Measurements from ENCODE around the gene NR1D1.
"Not testable (repeated sequence)": the region's sequence is repeated elsewhere in the genome, so short reads cannot be mapped to it uniquely, and the experiment has no call there.

The NR1D1 gene

GRCh38 chr17:40100419-40100668 is at the start of gene NR1D1:
TSS of gene NR1D1 (minus strand) at chr17:40100589. CDS start at chr17:40100094, 495 bp downstream.
- no peak for TF ChIP-seq CTCF (IDR thresholded peaks at IDR 0.05; ENCODE audit: extremely low read depth, insufficient read depth, missing control alignments)
- DNase-seq (ENCODE audit: low spot score): no peak
- in situ Hi-C loops (cut with MboI; ENCODE audit: low pct_unique_long_range_greater_than_20kb, low sequenced_read_pairs, unreplicated experiment): no loop called here

- no peak for TF ChIP-seq CTCF (IDR thresholded peaks at IDR 0.05; ENCODE audit: extremely low read depth, insufficient read depth, missing control alignments)
- in situ Hi-C loops (cut with MboI; ENCODE audit: low pct_unique_long_range_greater_than_20kb, low sequenced_read_pairs, unreplicated experiment): no loop called here
These were observed 48.1 kb upstream of the NR1D1 start for GRCh38 chr17:40148527-40148926.

GRCh38 chr17:40145476-40145875 is 45.1 kb upstream of the NR1D1 start:
- in situ Hi-C loops (cut with MboI; ENCODE audit: low pct_unique_long_range_greater_than_20kb, low sequenced_read_pairs, unreplicated experiment): no loop called here
- no peak for DNase-seq (ENCODE audit: low spot score)
- no peak for TF ChIP-seq CTCF (IDR thresholded peaks at IDR 0.05; ENCODE audit: extremely low read depth, insufficient read depth, missing control alignments)

More at GRCh38 chr17:40148527-40148926, 48.1 kb upstream of the NR1D1 start:
- DNase-seq (ENCODE audit: low spot score): no peak

GRCh38 chr17:40143166-40143565 is 42.8 kb upstream of the NR1D1 start:
- DNase-seq (ENCODE audit: low spot score); in situ Hi-C loops (cut with MboI; ENCODE audit: low pct_unique_long_range_greater_than_20kb, low sequenced_read_pairs, unreplicated experiment): not testable (repeated sequence)

GRCh38 chr17:40139566-40140058 is 39.2 kb upstream of the NR1D1 start:
- DNase-seq (ENCODE audit: low spot score): no peak
- in situ Hi-C loops (cut with MboI; ENCODE audit: low pct_unique_long_range_greater_than_20kb, low sequenced_read_pairs, unreplicated experiment): no loop called here
- no peak for TF ChIP-seq CTCF (IDR thresholded peaks at IDR 0.05; ENCODE audit: extremely low read depth, insufficient read depth, missing control alignments)

- in situ Hi-C loops (cut with MboI; ENCODE audit: low pct_unique_long_range_greater_than_20kb, low sequenced_read_pairs, unreplicated experiment): no loop called here
- no peak for DNase-seq (ENCODE audit: low spot score)
These were observed 35.4 kb upstream of the NR1D1 start for GRCh38 chr17:40135817-40136216.

GRCh38 chr17:40134184-40134583 is 33.8 kb upstream of the NR1D1 start:
- in situ Hi-C loops (cut with MboI; ENCODE audit: low pct_unique_long_range_greater_than_20kb, low sequenced_read_pairs, unreplicated experiment): no loop called here
- no peak for TF ChIP-seq CTCF (IDR thresholded peaks at IDR 0.05; ENCODE audit: extremely low read depth, insufficient read depth, missing control alignments)
- no peak for DNase-seq (ENCODE audit: low spot score)

More at GRCh38 chr17:40135817-40136216, 35.4 kb upstream of the NR1D1 start:
- TF ChIP-seq CTCF (IDR thresholded peaks at IDR 0.05; ENCODE audit: extremely low read depth, insufficient read depth, missing control alignments): no peak

Measured in GM13977 (cell line).